ENCODE data around the gene RPL13A. TPM values are rescaled to one million over a fixed set of nuclear protein-coding genes. Genes with fewer than 3 reads are reported as not detected.

The RPL13A gene
- total and polyA plus RNA-seq, 9 of the 15 experiments (the other 6 are each of a cell fraction or from before 2014, with no cell fraction given), result 1,744 to 5,482 (median 2,949) TPM

DNA sequence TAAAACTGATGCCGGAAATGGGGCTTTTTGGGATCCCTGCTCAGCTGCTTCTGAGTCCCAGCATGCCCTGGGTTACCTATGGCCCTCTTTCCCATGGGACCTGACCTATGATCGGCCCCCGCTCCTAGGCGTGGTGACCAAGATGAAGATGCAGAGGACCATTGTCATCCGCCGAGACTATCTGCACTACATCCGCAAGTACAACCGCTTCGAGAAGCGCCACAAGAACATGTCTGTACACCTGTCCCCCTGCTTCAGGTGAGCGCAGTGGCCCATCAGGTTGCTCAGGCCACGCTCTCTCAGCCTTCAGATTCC, 10.3 kb downstream of the RPL13A start (continued):
- TF ChIP-seq, protein P1, sequence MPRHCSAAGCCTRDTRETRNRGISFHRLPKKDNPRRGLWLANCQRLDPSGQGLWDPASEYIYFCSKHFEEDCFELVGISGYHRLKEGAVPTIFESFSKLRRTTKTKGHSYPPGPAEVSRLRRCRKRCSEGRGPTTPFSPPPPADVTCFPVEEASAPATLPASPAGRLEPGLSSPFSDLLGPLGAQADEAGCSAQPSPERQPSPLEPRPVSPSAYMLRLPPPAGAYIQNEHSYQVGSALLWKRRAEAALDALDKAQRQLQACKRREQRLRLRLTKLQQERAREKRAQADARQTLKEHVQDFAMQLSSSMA (CRISPR knock-in tag; IDR thresholded peaks at IDR 0.05), result no peak
- TF ChIP-seq JUNB (CRISPR knock-in tag; conservative IDR thresholded peaks at IDR 0.05) (no peak), POLR2AphosphoS2 (IDR thresholded peaks at IDR 0.05; ENCODE audit: low read length) (peak; percentile 10; the same call in 1 of the 2 replicates), SMAD2 (IDR thresholded peaks at IDR 0.05; ENCODE audit: low read depth, low read length) (no peak), BRCA1 (IDR thresholded peaks at IDR 0.05) (no peak), BRCA1 (CRISPR knock-in tag; IDR thresholded peaks at IDR 0.05) (peak; percentile 79; the same call in 1 of the 2 replicates), ZNF217 (CRISPR knock-in tag; IDR thresholded peaks at IDR 0.05) (no peak)
- TF ChIP-seq, protein P2, sequence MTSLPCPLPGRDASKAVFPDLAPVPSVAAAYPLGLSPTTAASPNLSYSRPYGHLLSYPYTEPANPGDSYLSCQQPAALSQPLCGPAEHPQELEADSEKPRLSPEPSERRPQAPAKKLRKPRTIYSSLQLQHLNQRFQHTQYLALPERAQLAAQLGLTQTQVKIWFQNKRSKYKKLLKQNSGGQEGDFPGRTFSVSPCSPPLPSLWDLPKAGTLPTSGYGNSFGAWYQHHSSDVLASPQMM (CRISPR knock-in tag; IDR thresholded peaks at IDR 0.05), result no peak
- TF ChIP-seq, protein P3, sequence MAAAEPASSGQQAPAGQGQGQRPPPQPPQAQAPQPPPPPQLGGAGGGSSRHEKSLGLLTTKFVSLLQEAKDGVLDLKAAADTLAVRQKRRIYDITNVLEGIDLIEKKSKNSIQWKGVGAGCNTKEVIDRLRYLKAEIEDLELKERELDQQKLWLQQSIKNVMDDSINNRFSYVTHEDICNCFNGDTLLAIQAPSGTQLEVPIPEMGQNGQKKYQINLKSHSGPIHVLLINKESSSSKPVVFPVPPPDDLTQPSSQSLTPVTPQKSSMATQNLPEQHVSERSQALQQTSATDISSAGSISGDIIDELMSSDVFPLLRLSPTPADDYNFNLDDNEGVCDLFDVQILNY (CRISPR knock-in tag; IDR thresholded peaks at IDR 0.05), result no peak

- ATAC-seq (no peak), DNase-seq (ENCODE audit: extremely low read depth in 1 of 4, low spot score in 3 of 4) (no peak), FAIRE-seq (no peak)
- no TSS peak for BruUV-seq (replicated peaks)
- 70% methylated on average over 7 of the region's 7 CpGs for whole genome bisulfite sequencing (ENCODE audit: insufficient coverage, low coverage, missing lambda C conversion rate)
- Histone ChIP-seq H3K27ac (ENCODE audit: extremely low read depth, low read depth, low read length) (peak overlapping the region; percentile 5; the same call in 1 of the 3 replicates), H4K20me1 (replicated peaks; ENCODE audit: control insufficient read depth, insufficient read depth, low read length) (peaks cover 32% of the 10 kb centered on the region), H2AFZ (ENCODE audit: low read depth, low read length) (no peak overlapping the region), H3K4me1 (replicated peaks in 1 of 2; ENCODE audit: control insufficient read depth in 2 of 2, insufficient read depth in 2 of 2, low read length in 2 of 2) (peaks cover 35 to 46% of the 10 kb centered on the region in 2 experiments; a peak in 4 of 5 replicates), H3K9ac (ENCODE audit: insufficient read depth in 1 of 2, low read depth in 2 of 2, low read length in 2 of 2) (peak overlapping the region; percentile 91 to 99), H3K36me3 (ENCODE audit: control insufficient read depth, insufficient read depth, low read length) (peaks cover 38% of the 10 kb centered on the region), H3K79me2 (ENCODE audit: control insufficient read depth, insufficient read depth, low read length) (peaks cover 35% of the 10 kb centered on the region), H3K9me1 (ENCODE audit: control insufficient read depth, insufficient read depth, low read length) (peaks cover 7% of the 10 kb centered on the region), H3K4me2 (ENCODE audit: insufficient read depth, low read length) (peak overlapping the region; percentile 97), H3K9me3 (replicated peaks; ENCODE audit: control insufficient read depth, insufficient read depth, low read depth, low read length) (no peaks in the 10 kb centered on the region), H3K27me3 (ENCODE audit: control insufficient read depth in 2 of 2, insufficient read depth in 2 of 2, low read length in 2 of 2) (no peaks in the 10 kb centered on the region), H3K4me3 (peak overlapping the region; percentile 89; the same call in 1 of the 2 replicates)
- CTCF ChIA-PET (ENCODE audit: low intra/inter-chr PET ratio), result no interaction called here
- TF ChIP-seq ZNF263 (CRISPR knock-in tag; IDR thresholded peaks at IDR 0.05; ENCODE audit: borderline replicate concordance) (0 out of 2 replicates have a peak, but pooled peaks have one; percentile 27), POLR3A (IDR thresholded peaks at IDR 0.05; ENCODE audit: borderline replicate concordance, extremely low read depth, insufficient read depth, insufficient read length) (no peak), POLR2A (conservative IDR thresholded peaks at IDR 0.05) (peak; percentile 21; the same call in 1 of the 2 replicates)
- in situ Hi-C loops (cut with MboI) (loop anchor here (10.0 kb wide), 1 partner anchor 376 kb away; the partner anchor contains the start of genes AKT1S1 and TBC1D17), intact Hi-C loops (cut with micrococcal nuclease) (no loop called here)
- POLR2A ChIA-PET, result interaction anchor here (0.6 to 2.3 kb wide), 4 partner anchors 35 to 76 kb away, joined by 3 to 7 read pairs (median 3); no protein-coding TSS in a partner anchor
Observed at GRCh38 chr19:49498475-49498874, 11.1 kb downstream of the RPL13A start.
